Activated CD4-positive, alpha-beta T cell treated with anti-CD3 and anti-CD28 coated beads, Interleukin-10, Interleukin-2, amounts not matched to agents 100 ng/mL and 50 ng/mL, durations not matched to agents 16 hours and 8 hours (primary cell): ENCODE measurements around the gene CGREF1.
"Not testable (repeated sequence)": the region's sequence is repeated elsewhere in the genome, so short reads cannot be mapped to it uniquely, and the experiment has no call there.

ENCODE experiments used
- DNase-seq: peaks from one replicate; pipeline ENCODE4 v3.0.0-alpha.2; 2020

CGREF1 gene

DNA sequence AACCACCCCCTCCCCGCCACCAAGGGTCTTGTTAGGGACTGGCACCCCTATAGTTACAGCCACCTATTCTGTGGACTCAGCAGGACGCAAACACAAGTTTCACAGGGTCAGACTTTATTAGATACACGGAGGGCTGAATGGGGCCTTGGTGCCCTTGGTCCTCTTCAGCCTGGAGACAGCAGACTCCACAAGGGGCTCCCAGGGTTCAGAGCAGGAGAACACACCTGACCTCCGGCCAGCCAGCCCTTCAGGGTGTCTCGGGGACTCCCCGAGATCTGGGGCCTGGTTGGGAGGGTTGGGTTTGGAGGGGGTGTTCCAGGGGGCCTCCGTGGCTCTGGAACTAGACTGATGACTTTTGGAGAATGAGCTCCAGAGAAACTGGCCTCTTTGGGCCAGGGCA, 17.8 kb upstream of the CGREF1 start:
- DNase-seq, result no peak

GRCh38 chr2:27135478-27135955, 16.6 kb upstream of the CGREF1 start:
- DNase-seq, result no peak

DNA sequence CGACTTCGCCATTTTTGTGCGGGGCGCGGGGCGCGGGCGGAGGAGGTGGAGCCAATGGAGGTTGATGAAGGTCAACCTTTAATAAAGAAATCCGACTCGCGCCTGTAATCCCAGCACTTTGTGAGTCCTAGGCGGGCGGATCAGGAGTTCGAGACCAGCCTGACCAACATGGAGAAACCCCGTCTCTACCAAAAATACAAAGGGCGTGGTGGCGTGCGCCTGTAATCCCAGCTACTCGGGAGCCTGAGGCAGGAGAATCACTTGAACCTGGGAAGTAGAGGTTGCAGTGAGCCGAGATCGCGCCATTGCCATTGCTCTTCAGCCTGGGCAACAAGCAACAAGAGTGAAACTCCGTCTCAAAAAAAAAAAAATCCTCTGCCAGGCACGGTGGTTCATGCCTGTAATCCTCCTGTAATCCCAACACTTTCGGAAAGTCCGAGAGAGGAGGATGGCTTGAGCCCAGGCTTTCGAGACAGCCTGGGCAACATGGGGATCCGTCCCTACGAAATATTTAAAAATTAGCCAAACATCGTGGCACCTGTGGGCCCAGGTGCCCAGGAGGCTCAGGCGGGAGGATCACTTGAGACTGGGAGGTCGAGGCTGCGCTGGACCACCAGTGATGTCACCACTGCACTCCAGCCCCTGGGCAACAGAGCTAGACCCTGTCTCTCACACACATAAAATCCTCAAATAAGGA, 16.0 kb upstream of the CGREF1 start:
- no peak for DNase-seq

DNA sequence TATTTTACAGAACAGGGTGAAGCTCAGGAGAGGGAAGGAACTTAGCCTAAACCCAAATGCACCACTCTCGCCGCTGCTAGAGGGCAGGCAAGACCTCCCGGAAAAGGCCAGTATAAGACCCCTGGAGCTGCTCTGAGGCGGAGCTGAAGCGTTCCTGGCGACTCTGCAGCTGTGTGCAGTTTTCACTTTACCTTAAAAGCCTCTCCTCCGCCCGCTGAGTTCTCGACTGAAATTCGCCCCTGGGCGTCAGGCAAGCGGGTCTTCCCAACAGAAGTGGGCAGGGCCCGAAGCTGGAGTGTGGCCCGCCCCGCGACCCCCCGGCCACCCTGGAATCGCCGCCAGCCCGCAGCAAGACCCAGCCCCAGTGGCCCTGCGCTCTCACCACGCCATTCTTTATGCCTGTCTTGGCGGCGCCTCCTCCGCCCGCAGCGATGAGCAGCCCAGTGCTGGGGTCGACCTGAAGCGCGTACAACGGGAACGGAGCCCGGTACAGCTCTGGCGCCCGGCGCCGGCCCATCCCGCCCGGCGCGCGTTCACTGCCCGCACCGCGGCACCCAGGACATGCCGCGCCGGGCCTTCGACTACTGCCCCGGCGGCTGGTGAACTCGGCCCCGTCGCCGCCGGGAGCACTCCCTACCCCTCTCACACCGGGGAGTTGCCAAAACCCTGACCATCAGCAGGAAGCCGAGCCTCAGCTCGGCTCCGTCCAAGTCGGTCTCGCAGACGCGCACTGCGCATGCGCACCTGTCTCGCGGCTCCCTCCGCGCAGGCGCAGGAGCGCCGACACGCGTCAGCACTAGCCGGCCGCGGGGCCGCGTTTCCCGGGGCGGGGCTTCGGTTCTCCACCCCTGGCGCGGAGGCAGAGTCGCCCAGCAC, 15.2 kb upstream of the CGREF1 start, which contains the start of gene PREB:
Gene PREB (minus strand): TSS at position 732 of the 876 bp plus-strand sequence. CDS start 215 bp downstream, at position 517.
- peak; percentile 99 for DNase-seq

GRCh38 chr2:27133195-27133875, 14.4 kb upstream of the CGREF1 start:
- DNase-seq, result peak; percentile 39

DNA sequence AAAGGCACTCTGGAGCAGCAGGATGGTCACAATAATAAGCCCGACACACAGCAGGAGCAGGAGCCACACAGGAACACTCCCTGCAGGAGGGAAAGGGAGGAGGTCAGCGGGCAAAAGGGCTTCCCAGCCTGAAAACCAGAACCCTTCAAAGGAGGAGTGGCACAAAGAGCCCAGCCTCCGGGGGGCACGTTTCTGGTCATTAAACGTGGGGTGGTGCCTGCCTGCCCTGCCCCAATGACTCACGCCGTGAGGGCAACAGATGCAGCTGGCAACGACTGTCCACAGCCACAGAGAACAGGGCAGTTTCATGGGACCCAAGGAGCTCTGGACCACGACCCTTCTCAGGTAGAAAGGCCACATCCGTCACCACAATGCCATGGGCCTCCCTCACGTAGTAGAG, 12.5 kb upstream of the CGREF1 start:
- no peak for DNase-seq

DNA sequence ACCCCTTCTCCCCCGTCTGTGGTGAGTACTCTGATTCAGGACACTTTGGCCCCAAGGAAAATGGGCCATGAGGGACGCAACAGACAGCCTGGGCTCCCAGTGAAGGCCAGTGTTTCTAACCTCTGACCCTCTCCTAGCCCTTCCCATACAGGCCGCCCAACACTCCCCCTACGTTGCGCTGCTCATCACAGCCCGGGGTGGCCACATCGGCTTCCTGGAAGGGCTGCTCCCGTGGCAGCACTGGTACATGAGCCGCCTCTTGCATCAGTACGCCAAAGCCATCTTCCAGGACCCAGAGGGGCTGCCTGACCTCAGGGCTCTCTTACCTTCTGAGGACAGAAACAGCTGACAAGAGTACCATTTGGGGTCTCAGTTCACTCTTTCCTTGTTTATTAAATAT, 11.5 kb upstream of the CGREF1 start:
- DNase-seq, result no peak

DNA sequence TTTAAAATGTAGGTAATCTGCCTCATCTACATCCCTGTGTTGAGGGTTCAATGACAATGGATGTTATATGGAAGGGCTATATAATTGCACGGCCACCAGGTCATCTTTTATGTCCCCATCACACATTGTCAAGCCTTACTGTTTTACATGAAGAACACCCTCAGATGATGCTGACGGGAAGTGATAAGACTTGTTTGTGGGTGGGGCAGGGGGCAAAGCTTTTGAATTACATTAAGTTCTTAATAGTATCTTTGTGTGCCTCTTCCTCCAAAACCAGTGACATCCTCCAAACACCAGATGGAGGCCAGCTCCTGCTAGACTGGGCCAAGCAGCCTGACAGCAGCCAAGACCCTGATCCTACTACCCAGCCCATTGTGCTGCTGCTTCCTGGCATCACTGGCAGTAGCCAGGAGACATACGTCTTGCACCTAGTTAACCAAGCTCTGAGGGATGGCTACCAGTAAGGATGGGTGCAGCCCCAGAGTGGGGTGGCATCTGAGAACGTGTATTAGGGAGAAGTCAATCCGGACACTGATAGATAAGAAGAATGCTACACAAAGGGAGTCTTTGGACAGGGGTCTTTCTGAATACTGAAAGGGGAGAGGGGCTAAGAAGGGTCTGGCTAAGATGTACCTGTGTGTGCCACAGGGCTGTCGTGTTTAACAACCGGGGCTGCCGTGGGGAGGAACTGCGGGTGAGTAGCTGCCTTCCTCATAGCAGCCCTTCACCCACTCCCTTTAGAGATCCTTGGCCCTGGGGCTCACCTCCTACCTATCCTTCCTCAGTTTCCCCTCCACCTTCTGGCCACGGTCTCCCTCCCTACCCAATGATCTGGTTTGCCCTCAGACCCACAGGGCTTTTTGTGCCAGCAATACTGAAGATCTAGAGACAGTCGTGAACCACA, 10.0 kb upstream of the CGREF1 start:
- no peak for DNase-seq

DNA sequence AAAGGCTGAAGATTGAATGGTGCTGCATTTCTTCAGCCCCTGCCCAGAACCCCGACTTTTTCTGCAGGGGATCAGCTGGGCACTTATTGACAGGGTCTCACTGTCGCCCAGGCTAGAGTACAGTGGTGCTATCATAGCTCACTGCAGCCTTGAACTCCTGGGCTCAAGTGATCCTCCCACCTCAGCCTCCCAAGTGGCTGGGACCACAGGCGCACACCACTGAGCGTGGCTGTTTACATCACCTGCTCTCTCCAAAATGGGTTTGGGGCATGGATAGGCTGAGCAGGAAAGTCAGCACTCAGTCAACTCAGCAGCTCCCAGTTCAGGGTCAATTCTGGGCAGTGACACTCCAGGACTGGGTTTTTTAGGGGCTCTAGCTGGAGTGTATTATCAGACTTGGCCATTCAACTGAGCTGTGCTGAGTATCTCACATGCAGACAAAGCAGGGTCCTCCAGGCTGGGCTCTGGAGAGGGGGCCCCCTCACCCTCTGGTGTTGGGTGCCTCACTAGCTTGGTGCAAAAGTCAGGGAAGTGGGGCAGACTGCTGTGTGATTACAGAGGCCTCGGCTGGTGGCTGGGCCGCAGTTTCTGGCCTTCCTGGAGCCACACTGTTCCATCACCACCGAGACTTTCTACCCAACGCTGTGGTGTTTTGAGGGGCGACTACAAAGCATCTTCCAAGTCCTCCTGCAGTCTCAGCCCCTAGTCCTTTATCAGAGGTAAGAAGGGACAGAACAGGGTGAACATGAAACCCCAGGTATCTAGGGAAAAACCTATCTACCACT, 9.1 kb upstream of the CGREF1 start:
- no peak for DNase-seq

DNA sequence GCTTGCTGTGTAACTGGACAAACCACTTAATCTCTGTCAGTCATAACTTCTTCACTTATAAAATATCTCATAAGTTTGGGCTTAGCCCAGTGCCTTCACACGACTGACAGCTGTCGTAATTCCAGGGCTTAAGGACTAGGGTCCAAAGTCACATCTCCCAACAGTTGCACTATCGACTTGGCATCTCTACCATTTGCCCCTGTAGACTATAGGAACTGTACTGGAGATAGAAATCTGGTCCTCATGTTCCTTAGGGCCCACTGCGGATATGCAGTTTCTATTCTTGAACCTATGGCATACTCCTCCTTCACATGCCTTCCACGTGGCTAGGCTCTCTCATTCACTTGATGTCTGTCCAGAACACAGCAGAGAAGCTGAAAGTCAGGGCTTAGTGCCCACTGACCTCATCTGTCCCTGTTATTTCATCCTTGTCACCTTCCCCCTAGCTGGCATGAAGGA, 7.4 kb upstream of the CGREF1 start:
- no peak for DNase-seq

GRCh38 chr2:27125104-27125503, 6.2 kb upstream of the CGREF1 start:
- no peak for DNase-seq

DNA sequence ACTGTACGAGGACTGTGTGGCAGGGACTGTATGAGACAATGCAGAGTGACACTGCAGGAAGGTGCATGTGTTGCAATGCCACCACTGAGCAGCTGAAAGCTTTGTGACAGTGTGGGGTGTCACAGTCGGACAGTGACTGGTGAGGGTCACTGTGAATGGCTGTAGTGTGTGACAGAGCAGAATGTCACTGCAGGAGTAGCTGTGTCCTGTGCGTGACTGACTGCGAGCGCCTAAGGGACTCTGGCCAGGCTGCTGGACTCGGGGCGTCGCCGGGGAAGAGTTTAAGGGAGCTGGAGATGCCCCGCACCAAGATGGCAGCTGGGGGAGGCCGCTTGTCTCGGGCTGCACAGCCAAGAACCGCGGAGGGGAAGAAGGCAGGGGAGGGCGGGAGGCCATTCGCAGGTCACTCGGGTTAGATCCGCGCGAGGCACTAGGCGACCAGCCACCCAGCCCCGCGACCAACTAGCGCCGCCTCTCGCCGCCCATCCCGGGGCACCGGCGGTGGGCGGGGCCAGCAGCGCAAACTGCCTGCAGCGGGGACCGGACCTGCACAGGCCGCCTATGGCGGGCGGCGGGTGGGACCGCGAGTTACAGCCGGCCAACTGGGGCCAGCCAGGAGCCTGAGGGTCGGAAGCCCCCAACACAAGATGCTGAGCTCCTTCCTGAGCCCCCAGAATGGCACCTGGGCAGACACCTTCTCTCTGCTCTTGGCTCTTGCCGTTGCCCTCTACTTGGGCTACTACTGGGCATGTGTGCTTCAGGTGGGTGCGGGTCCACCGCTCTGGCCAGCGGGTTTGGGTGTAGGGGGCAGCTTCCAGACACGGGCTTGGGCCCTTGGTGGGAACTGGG, 4.6 kb upstream of the CGREF1 start, which contains the start of gene ABHD1:
Gene ABHD1 (plus strand): TSS at position 514 of the 849 bp plus-strand sequence. CDS start 134 bp downstream, at position 648.
- peak; percentile 55 for DNase-seq

DNA sequence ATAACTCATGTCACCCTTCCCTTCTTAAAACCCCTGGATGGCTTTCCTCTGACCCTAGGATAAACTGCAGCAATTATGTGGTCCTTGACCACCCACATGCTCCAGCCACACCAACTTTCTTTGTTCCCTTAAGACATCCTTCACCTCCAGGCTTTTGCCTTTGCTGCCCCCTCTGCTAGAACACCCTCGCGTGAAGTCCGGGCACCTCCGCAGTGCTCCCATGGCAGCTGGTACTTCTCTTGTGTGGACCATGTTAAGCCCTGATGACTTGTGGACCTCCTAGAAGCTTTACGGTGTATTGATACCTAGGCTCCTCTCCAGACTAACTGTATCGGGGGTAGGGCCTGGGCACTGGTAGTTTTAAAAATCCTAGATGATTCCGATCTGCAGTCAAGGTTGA, 3.9 kb upstream of the CGREF1 start:
- no peak for DNase-seq

- no peak for DNase-seq
Measured at GRCh38 chr2:27121906-27122305, 3.0 kb upstream of the CGREF1 start.

DNA sequence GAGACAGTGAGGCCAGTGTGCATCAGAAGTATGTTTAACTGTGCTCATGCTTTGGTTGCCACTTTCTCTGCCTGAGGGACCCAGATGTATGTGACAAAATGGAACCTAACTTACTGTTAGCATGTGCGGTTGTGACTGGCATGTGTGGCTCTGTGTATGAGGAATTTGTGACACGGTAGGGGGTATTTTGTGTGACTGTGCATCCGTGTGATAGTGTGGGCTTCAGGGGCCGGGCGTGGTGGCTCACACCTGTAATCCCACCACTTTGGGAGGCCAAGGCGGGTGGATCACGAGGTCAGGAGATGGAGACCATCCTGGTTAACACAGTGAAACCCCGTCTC, 372 bp upstream of the CGREF1 start:
- DNase-seq, result not testable (repeated sequence)

- no peak for DNase-seq
Measured at GRCh38 chr2:27117995-27118524, 868 bp downstream of the CGREF1 start.

- no peak for DNase-seq
Measured at GRCh38 chr2:27115519-27115918, 3.4 kb downstream of the CGREF1 start.

DNA sequence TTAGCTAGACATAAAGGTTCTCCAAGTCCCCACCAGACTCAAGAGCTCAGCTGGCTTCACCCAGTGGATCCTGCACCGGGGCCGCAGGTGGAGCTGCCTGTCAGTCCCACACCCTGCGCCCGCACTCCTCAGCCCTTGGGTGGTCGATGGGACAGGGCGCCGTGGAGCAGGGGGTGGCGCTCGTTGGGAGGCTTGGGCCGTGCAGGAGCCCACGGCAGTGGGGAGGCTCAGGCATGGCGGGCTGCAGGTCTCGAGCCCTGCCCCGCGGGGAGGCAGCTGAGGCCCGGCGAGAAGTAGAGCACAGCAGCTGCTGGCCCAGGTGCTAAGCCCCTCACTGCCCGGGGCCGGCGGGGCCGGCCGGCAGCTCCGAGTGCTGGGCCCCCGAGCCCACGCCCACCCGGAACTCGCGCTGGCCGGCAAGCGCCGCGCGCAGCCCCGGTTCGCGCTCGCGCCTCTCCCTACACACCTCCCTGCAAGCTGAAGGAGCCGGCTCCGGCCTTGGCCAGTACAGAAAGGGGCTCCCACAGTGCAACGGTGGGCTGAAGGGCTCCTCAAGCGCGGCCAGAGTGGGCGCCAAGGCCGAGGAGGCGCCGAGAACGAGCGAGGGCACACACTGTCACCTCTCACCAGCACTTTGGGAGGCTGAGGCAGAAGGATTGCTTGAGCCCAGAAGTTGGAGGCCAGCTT, 7.4 kb downstream of the CGREF1 start:
- not testable (repeated sequence) for DNase-seq

- not testable (repeated sequence) for DNase-seq
Measured at GRCh38 chr2:27110603-27111352, 8.2 kb downstream of the CGREF1 start.
